Liver (tissue), 9 donors: ENCODE data around the gene LRP4. TPM values are rescaled to one million over a fixed set of nuclear protein-coding genes. Genes with fewer than 3 reads are reported as not detected.

Experiments
- DNase-seq: peaks from one replicate; pipeline ENCODE4 v3.0.0-alpha.2; 2017; ENCODE audit warnings: low spot score
- H3K27ac ChIP-seq, 2 donors: one replicate each; pipeline ENCODE4 v1.7.0; 2013; ENCODE audit warnings: inconsistent platforms in 2 of 2, low read length in 2 of 2, control low read depth in 1 of 2, low read depth in 1 of 2, mild to moderate bottlenecking in 1 of 2
- H3K27me3 ChIP-seq, 4 donors: one replicate each; pipeline versions ENCODE4 v1.6.1 to v1.7.0; 2013; ENCODE audit warnings: low read length in 3 of 4, inconsistent platforms in 1 of 4, mild to moderate bottlenecking in 1 of 4, moderate library complexity in 1 of 4; ENCODE audit not compliant: control insufficient read depth in 4 of 4, insufficient read depth in 4 of 4
- H3K36me3 ChIP-seq, 4 donors: one replicate each; pipeline versions ENCODE4 v1.6.1 to v1.7.0; 2013; ENCODE audit warnings: low read length in 3 of 4, mild to moderate bottlenecking in 3 of 4, low read depth in 1 of 4, moderate library complexity in 1 of 4; ENCODE audit not compliant: control insufficient read depth in 4 of 4, insufficient read depth in 3 of 4
- H3K4me1 ChIP-seq, 4 donors: one replicate each; pipeline versions ENCODE4 v1.6.1 to v1.7.0; 2013; ENCODE audit warnings: low read length in 3 of 4, mild to moderate bottlenecking in 3 of 4, moderate library complexity in 1 of 4; ENCODE audit not compliant: control insufficient read depth in 4 of 4, insufficient read depth in 4 of 4
- H3K4me3 ChIP-seq, 3 donors: one replicate each; pipeline versions ENCODE4 v1.6.1 to v1.7.0; 2013; ENCODE audit warnings: low read length in 3 of 3, control low read depth in 1 of 3, low read depth in 1 of 3, mild to moderate bottlenecking in 1 of 3
- H3K9ac ChIP-seq, 2 donors: one replicate each; pipeline ENCODE4 v1.7.0; 2013; ENCODE audit warnings: low read length in 2 of 2, mild to moderate bottlenecking in 2 of 2, moderate library complexity in 2 of 2, control low read depth in 1 of 2, low read depth in 1 of 2
- H3K9me3 ChIP-seq, 4 donors: one replicate each; pipeline versions ENCODE4 v1.6.1 to v1.7.0; 2013; ENCODE audit warnings: low read length in 3 of 4; ENCODE audit not compliant: control insufficient read depth in 4 of 4
- EGR1 ChIP-seq, 2 donors: IDR thresholded peaks; 2 replicates each; pipeline ENCODE4 v1.6.1; 2016 to 2018; ENCODE audit warnings: antibody characterized with exemption in 2 of 2, low read depth in 2 of 2
- GABPA ChIP-seq, 2 donors: IDR thresholded peaks in 1 of 2; conservative IDR thresholded peaks in 1 of 2; 2 replicates each; pipeline ENCODE4 v1.6.1; 2016; ENCODE audit warnings: antibody characterized with exemption in 2 of 2, mild to moderate bottlenecking in 1 of 2, moderate library complexity in 1 of 2
- HNF4A ChIP-seq, 2 donors: conservative IDR thresholded peaks; 2 replicates each; pipeline ENCODE4 v1.6.1; 2016; ENCODE audit warnings: antibody characterized with exemption in 2 of 2, mild to moderate bottlenecking in 2 of 2
- HNF4G ChIP-seq: IDR thresholded peaks from 2 replicates; pipeline ENCODE4 v1.6.1; 2016; ENCODE audit warnings: antibody characterized with exemption
- JUND ChIP-seq, 2 donors: IDR thresholded peaks; 2 replicates each; pipeline ENCODE4 v1.6.1; 2016; ENCODE audit warnings: antibody characterized with exemption in 2 of 2
- NR2F2 ChIP-seq: IDR thresholded peaks from 2 replicates; pipeline ENCODE4 v1.6.1; 2016; ENCODE audit warnings: antibody characterized with exemption
- RAD21 ChIP-seq, 2 donors: IDR thresholded peaks; 2 replicates each; pipeline ENCODE4 v1.6.1; 2016; ENCODE audit warnings: antibody characterized with exemption in 2 of 2, mild to moderate bottlenecking in 2 of 2
- RXRA ChIP-seq, 2 donors: IDR thresholded peaks; 2 replicates each; pipeline ENCODE4 v1.6.1; 2017 to 2018; ENCODE audit warnings: antibody characterized with exemption in 2 of 2, mild to moderate bottlenecking in 1 of 2
- SP1 ChIP-seq: IDR thresholded peaks from 2 replicates; pipeline ENCODE4 v1.6.1; 2018; ENCODE audit warnings: antibody characterized with exemption, mild to moderate bottlenecking
- TAF1 ChIP-seq: conservative IDR thresholded peaks from 2 replicates; pipeline ENCODE4 v1.6.1; 2016; ENCODE audit warnings: antibody characterized with exemption, mild to moderate bottlenecking
- YY1 ChIP-seq: IDR thresholded peaks from 2 replicates; pipeline ENCODE4 v1.6.1; 2016; ENCODE audit warnings: antibody characterized with exemption, mild to moderate bottlenecking
- WGBS: extraction: QIAGEN DNeasy Blood & Tissue Kit; methylation state at CpG from one replicate; pipeline ENCODE4 v1.1.7; 2013; 5-methylcytosine and 5-hydroxymethylcytosine counted together
- polyA plus RNA-seq, 2 donors: library from polyadenylated mRNA; stranded (reverse) in 1 of 2; unstranded in 1 of 2; fragments of 200-250 nt in 1 of 2; fragments of >200 nt in 1 of 2; fragmentation: Nextera tagmentation in 1 of 2; extraction: Ambion mirVana in 1 of 2; gene quantifications; one replicate each; pipeline versions ENCODE4 v1.2.1 to v1.2.3, GENCODE V29; 2013 to 2015
- total RNA-seq, 2 donors: library from RNA; depleted of rRNA; stranded (reverse); fragments of >200 nt; gene quantifications; one replicate each; pipeline ENCODE4 v1.2.3, GENCODE V29; 2014
- TF ChIP-seq, protein P1 (sequence below): IDR thresholded peaks from 2 replicates; pipeline ENCODE4 v1.6.1; 2016; ENCODE audit warnings: antibody characterized with exemption
- TF ChIP-seq, protein P2 (sequence below): IDR thresholded peaks from 2 replicates; pipeline ENCODE4 v1.6.1; 2016; ENCODE audit warnings: antibody characterized with exemption
- donor health status: healthy.
- donor health status: healthy.
- donor health status: healthy.
- donor health status: healthy.
- donor health status: healthy.

Gene LRP4
- total and polyA plus RNA-seq, 4 donors: 0.50 to 3.1 (median 0.90) TPM

- no peak for DNase-seq
- Histone ChIP-seq H3K27ac (no peak overlapping the region), H3K27me3 (no peaks in the 10 kb centered on the region), H3K4me1 (no peaks in the 10 kb centered on the region), H3K9me3 (no peaks in the 10 kb centered on the region), H3K9ac (no peak overlapping the region), H3K36me3 (peaks cover 0 to 2% (median 0%) of the 10 kb centered on the region in 4 donors), H3K4me3 (no peak overlapping the region)
- TF ChIP-seq, protein P1, sequence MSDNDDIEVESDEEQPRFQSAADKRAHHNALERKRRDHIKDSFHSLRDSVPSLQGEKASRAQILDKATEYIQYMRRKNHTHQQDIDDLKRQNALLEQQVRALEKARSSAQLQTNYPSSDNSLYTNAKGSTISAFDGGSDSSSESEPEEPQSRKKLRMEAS: no peak
- TF ChIP-seq GABPA (IDR thresholded peaks at IDR 0.05 in 1 of 2, conservative IDR thresholded peaks at IDR 0.05 in 1 of 2) (no peak), TAF1 (no peak)
These were observed 80.5 kb downstream of the LRP4 start for GRCh38 chr11:46837860-46838259.

DNA sequence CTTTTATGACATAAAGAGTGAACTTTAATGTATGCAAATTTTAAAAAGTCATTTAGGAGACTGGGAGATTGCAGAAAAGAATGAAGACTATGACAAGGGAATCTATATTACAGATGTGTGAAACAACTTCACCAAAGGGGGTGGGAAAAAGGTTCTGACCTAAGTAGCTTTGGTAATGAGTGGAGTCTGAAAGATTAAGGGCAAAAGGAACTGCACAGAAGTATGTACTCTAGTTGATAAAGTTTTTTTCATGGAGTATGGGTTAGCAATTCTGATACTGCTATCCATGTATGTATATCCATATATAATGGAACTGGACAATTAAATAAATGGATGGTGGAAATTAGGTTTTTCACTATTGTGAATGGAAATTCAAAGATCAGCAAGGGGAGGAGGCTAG lies 81.5 kb downstream of the LRP4 start:
- Histone ChIP-seq H3K27me3 (no peaks in the 10 kb centered on the region), H3K9ac (no peak overlapping the region), H3K4me1 (no peaks in the 10 kb centered on the region), H3K9me3 (no peaks in the 10 kb centered on the region), H3K4me3 (no peak overlapping the region), H3K36me3 (peaks cover 0 to 2% (median 0%) of the 10 kb centered on the region in 4 donors), H3K27ac (no peak overlapping the region)
- TF ChIP-seq RXRA (IDR thresholded peaks at IDR 0.05): no peak
- no peak for TF ChIP-seq HNF4G
- no peak for TF ChIP-seq EGR1 (IDR thresholded peaks at IDR 0.05; ENCODE audit: low read depth in 2 of 2)
- TF ChIP-seq, protein P2, sequence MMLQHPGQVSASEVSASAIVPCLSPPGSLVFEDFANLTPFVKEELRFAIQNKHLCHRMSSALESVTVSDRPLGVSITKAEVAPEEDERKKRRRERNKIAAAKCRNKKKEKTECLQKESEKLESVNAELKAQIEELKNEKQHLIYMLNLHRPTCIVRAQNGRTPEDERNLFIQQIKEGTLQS: no peak
- TF ChIP-seq JUND (IDR thresholded peaks at IDR 0.05): no peak
- TF ChIP-seq, protein P1: no peak
- no peak for DNase-seq

- Histone ChIP-seq H3K36me3 (peaks cover 0 to under 1% (median 0%) of the 10 kb centered on the region in 4 donors), H3K9ac (no peak overlapping the region), H3K9me3 (no peaks in the 10 kb centered on the region), H3K27ac (no peak overlapping the region), H3K4me3 (no peak overlapping the region), H3K4me1 (no peaks in the 10 kb centered on the region), H3K27me3 (no peaks in the 10 kb centered on the region)
- TF ChIP-seq TAF1: no peak
- TF ChIP-seq YY1: no peak
- TF ChIP-seq NR2F2: no peak
- DNase-seq: no peak
- WGBS: 92% methylated on average over 1 of the region's 1 CpG
These were observed 81.9 kb downstream of the LRP4 start for GRCh38 chr11:46836431-46836830.

DNA sequence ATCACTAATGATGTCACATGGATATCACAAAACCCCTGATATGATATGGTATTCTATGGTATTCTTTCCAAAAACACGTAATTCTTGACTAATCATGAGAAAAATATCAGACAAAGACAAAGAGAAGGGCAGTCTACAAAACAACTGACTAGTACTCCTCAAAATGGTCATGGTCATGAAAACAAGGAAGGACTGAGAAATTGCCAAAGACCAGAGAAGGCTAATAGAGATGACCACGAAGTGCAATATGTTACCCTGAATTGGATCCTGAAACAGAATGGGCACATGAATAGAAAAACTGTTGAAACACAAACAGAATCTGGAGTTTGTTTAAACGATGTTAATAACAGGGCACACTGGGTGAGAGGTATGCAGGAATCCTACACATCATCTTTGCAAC lies 82.5 kb downstream of the LRP4 start:
- Histone ChIP-seq H3K27ac (no peak overlapping the region), H3K27me3 (no peaks in the 10 kb centered on the region), H3K9ac (no peak overlapping the region), H3K9me3 (no peaks in the 10 kb centered on the region), H3K36me3 (no peaks in the 10 kb centered on the region), H3K4me1 (no peaks in the 10 kb centered on the region), H3K4me3 (no peak overlapping the region)
- no peak for DNase-seq
- TF ChIP-seq TAF1 (no peak), HNF4G (no peak), SP1 (no peak), YY1 (no peak), RAD21 (IDR thresholded peaks at IDR 0.05) (no peak), HNF4A (conservative IDR thresholded peaks at IDR 0.05) (no peak), EGR1 (IDR thresholded peaks at IDR 0.05; ENCODE audit: low read depth in 2 of 2) (no peak)
- WGBS: 80% methylated on average over 3 of the region's 3 CpGs
